ENCODE results near the gene ZNHIT2.

ZNHIT2 gene

GRCh38 chr11:65129649-65130441, 12.3 kb upstream of the ZNHIT2 start:
- TF ChIP-seq CTCF (IDR thresholded peaks at IDR 0.05; ENCODE audit: low read depth, low read length), result no peak
- no peak for DNase-seq (ENCODE audit: extremely low read depth, low read depth)

- no peak for TF ChIP-seq CTCF (IDR thresholded peaks at IDR 0.05; ENCODE audit: low read depth, low read length)
- DNase-seq (ENCODE audit: extremely low read depth, low read depth), result no peak
Measured at GRCh38 chr11:65128182-65129145, 11.0 kb upstream of the ZNHIT2 start.

GRCh38 chr11:65127473-65128181, 10.1 kb upstream of the ZNHIT2 start:
- DNase-seq (ENCODE audit: extremely low read depth, low read depth), result no peak
- no peak for TF ChIP-seq CTCF (IDR thresholded peaks at IDR 0.05; ENCODE audit: low read depth, low read length)

GRCh38 chr11:65126624-65127274, 9.2 kb upstream of the ZNHIT2 start:
- TF ChIP-seq CTCF (IDR thresholded peaks at IDR 0.05; ENCODE audit: low read depth, low read length), result no peak
- DNase-seq (ENCODE audit: extremely low read depth, low read depth), result no peak

- TF ChIP-seq CTCF (IDR thresholded peaks at IDR 0.05; ENCODE audit: low read depth, low read length), result no peak
- no peak for DNase-seq (ENCODE audit: extremely low read depth, low read depth)
Measured at GRCh38 chr11:65125197-65126056, 7.9 kb upstream of the ZNHIT2 start.

- DNase-seq (ENCODE audit: extremely low read depth, low read depth), result no peak
Measured at GRCh38 chr11:65124480-65125196, 7.1 kb upstream of the ZNHIT2 start.

More at GRCh38 chr11:65124480-65125196, 7.1 kb upstream of the ZNHIT2 start:
- TF ChIP-seq CTCF (IDR thresholded peaks at IDR 0.05; ENCODE audit: low read depth, low read length), result no peak

Data from AG09319 (cell line).